HG03196 (cell line): ENCODE results near the gene TRPV5.

Experiments
- ATAC-seq: cut with Tn5 transposase; IDR thresholded peaks from one replicate; pipeline ENCODE4 v1.9.1; 2021; ENCODE audit not compliant: unreplicated experiment

The TRPV5 gene

GRCh38 chr7:142889816-142890215 lies 43.7 kb downstream of the TRPV5 start:
- no peak for ATAC-seq

- ATAC-seq: no peak
These were observed 46.1 kb downstream of the TRPV5 start for GRCh38 chr7:142887282-142888015.

GRCh38 chr7:142886866-142887265 lies 46.7 kb downstream of the TRPV5 start:
- no peak for ATAC-seq

GRCh38 chr7:142885311-142886230 lies 48.0 kb downstream of the TRPV5 start, which contains the start of gene TRPV6:
Gene TRPV6, minus strand, starts transcription at chr7:142885745.
- no peak for ATAC-seq

- ATAC-seq: no peak
These were observed 49.3 kb downstream of the TRPV5 start for GRCh38 chr7:142884286-142884640.

GRCh38 chr7:142883571-142884285 lies 49.8 kb downstream of the TRPV5 start:
- no peak for ATAC-seq

GRCh38 chr7:142883145-142883544 lies 50.4 kb downstream of the TRPV5 start:
- no peak for ATAC-seq

GRCh38 chr7:142882338-142882678 lies 51.2 kb downstream of the TRPV5 start:
- no peak for ATAC-seq

GRCh38 chr7:142881586-142882337 lies 51.8 kb downstream of the TRPV5 start:
- ATAC-seq: no peak

- no peak for ATAC-seq
These were observed 52.6 kb downstream of the TRPV5 start for GRCh38 chr7:142880876-142881505.

GRCh38 chr7:142879060-142879459 lies 54.5 kb downstream of the TRPV5 start:
- ATAC-seq: no peak

- ATAC-seq: no peak
These were observed 55.2 kb downstream of the TRPV5 start for GRCh38 chr7:142878315-142878714.

GRCh38 chr7:142876991-142877910 lies 56.3 kb downstream of the TRPV5 start:
- no peak for ATAC-seq

GRCh38 chr7:142876236-142876960 lies 57.1 kb downstream of the TRPV5 start:
- ATAC-seq: no peak

- no peak for ATAC-seq
These were observed 58.1 kb downstream of the TRPV5 start for GRCh38 chr7:142875456-142875855.

- no peak for ATAC-seq
These were observed 58.7 kb downstream of the TRPV5 start for GRCh38 chr7:142874837-142875236.

GRCh38 chr7:142874409-142874808 lies 59.1 kb downstream of the TRPV5 start:
- no peak for ATAC-seq

- ATAC-seq: no peak
These were observed 59.7 kb downstream of the TRPV5 start for GRCh38 chr7:142873871-142874270.
